Measurements from ENCODE around the gene RITA1. TPM values are rescaled to one million over a fixed set of nuclear protein-coding genes. Genes with fewer than 3 reads are reported as not detected.
"Not testable (repeated sequence)": the region's sequence is repeated elsewhere in the genome, so short reads cannot be mapped to it uniquely, and the experiment has no call there.

Gene RITA1
- polyA plus RNA-seq, result 10 to 100 TPM in 1 of 2 donors, 1 to 10 TPM in 1; 6.8 to 14.6 TPM

- H3K27ac ChIP-seq (ENCODE audit: low read depth in 2 of 2, low read length in 1 of 2), result peak within 1 kb of the TSS; percentile 97 to 98
- peaks cover 0 to 11% of the 10 kb centered on the region in 2 donors for H3K36me3 ChIP-seq (ENCODE audit: control insufficient read depth in 2 of 2, insufficient read depth in 2 of 2, low read length in 1 of 2)
- no peaks in the 10 kb centered on the region for H3K27me3 ChIP-seq (ENCODE audit: control insufficient read depth in 1 of 2, insufficient read depth in 2 of 2, low read length in 2 of 2)
- H3K4me1 ChIP-seq (ENCODE audit: control insufficient read depth in 2 of 2, insufficient read depth in 2 of 2, low read length in 1 of 2), result peaks cover 0 to 11% of the 10 kb centered on the region in 2 donors
- WGBS, 2 donors, result 0 to 1% methylated on average over 88 to 89 of the region's 89 CpGs
- H3K4me3 ChIP-seq (ENCODE audit: low read depth in 1 of 2, low read length in 2 of 2), result peak within 1 kb of the TSS; percentile 82 to 95
- no peaks in the 10 kb centered on the region for H3K9me3 ChIP-seq (ENCODE audit: control insufficient read depth in 2 of 2, insufficient read depth in 1 of 2, low read depth in 1 of 2, low read length in 1 of 2)
Measured at GRCh38 chr12:113185180-113186032, at the start of gene RITA1, which contains the start of gene DDX54. TSS of gene RITA1 (plus strand) at chr12:113185721. CDS start at chr12:113186747, 1,026 bp downstream. TSS of gene DDX54 (minus strand) at chr12:113185478. CDS start at chr12:113185451, 27 bp downstream.

GRCh38 chr12:113136128-113136989 lies 49.2 kb upstream of the RITA1 start:
- Histone ChIP-seq H3K36me3 (ENCODE audit: control insufficient read depth in 2 of 2, insufficient read depth in 2 of 2, low read length in 1 of 2) (no peaks in the 10 kb centered on the region), H3K4me1 (ENCODE audit: control insufficient read depth in 2 of 2, insufficient read depth in 2 of 2, low read length in 1 of 2) (peaks cover 0 to 4% of the 10 kb centered on the region in 2 donors), H3K27ac (ENCODE audit: low read depth in 2 of 2, low read length in 1 of 2) (peak overlapping the region; percentile 87 to 93), H3K4me3 (ENCODE audit: low read depth in 1 of 2, low read length in 2 of 2) (peak overlapping the region; percentile 7 to 79), H3K9me3 (ENCODE audit: control insufficient read depth in 2 of 2, insufficient read depth in 1 of 2, low read depth in 1 of 2, low read length in 1 of 2) (no peaks in the 10 kb centered on the region), H3K27me3 (ENCODE audit: control insufficient read depth in 1 of 2, insufficient read depth in 2 of 2, low read length in 2 of 2) (no peaks in the 10 kb centered on the region)
- 27 to 29% methylated on average over 21 of the region's 21 CpGs for WGBS, 2 donors

GRCh38 chr12:113136990-113137511 lies 48.5 kb upstream of the RITA1 start:
- no peaks in the 10 kb centered on the region for H3K36me3 ChIP-seq (ENCODE audit: control insufficient read depth in 2 of 2, insufficient read depth in 2 of 2, low read length in 1 of 2)
- 57 to 60% methylated on average over 6 of the region's 6 CpGs for WGBS, 2 donors

GRCh38 chr12:113137861-113138783 lies 47.4 kb upstream of the RITA1 start:
- Histone ChIP-seq H3K36me3 (ENCODE audit: control insufficient read depth in 2 of 2, insufficient read depth in 2 of 2, low read length in 1 of 2) (no peaks in the 10 kb centered on the region), H3K4me3 (ENCODE audit: low read depth in 1 of 2, low read length in 2 of 2) (no peak overlapping the region), H3K27ac (ENCODE audit: low read depth in 2 of 2, low read length in 1 of 2) (peak overlapping the region; percentile 25 to 93), H3K4me1 (ENCODE audit: control insufficient read depth in 2 of 2, insufficient read depth in 2 of 2, low read length in 1 of 2) (peaks cover 0 to 7% of the 10 kb centered on the region in 2 donors), H3K27me3 (ENCODE audit: control insufficient read depth in 1 of 2, insufficient read depth in 2 of 2, low read length in 2 of 2) (no peaks in the 10 kb centered on the region), H3K9me3 (ENCODE audit: control insufficient read depth in 2 of 2, insufficient read depth in 1 of 2, low read depth in 1 of 2, low read length in 1 of 2) (no peaks in the 10 kb centered on the region)
- 78 to 82% methylated on average over 12 of the region's 12 CpGs for WGBS, 2 donors

More at GRCh38 chr12:113136990-113137511, 48.5 kb upstream of the RITA1 start:
- no peaks in the 10 kb centered on the region for H3K9me3 ChIP-seq (ENCODE audit: control insufficient read depth in 2 of 2, insufficient read depth in 1 of 2, low read depth in 1 of 2, low read length in 1 of 2)
- no peaks in the 10 kb centered on the region for H3K27me3 ChIP-seq (ENCODE audit: control insufficient read depth in 1 of 2, insufficient read depth in 2 of 2, low read length in 2 of 2)
- H3K27ac ChIP-seq (ENCODE audit: low read depth in 2 of 2, low read length in 1 of 2), result peak overlapping the region; percentile 87 to 93
- peaks cover 0 to 4% of the 10 kb centered on the region in 2 donors for H3K4me1 ChIP-seq (ENCODE audit: control insufficient read depth in 2 of 2, insufficient read depth in 2 of 2, low read length in 1 of 2)
- H3K4me3 ChIP-seq (ENCODE audit: low read depth in 1 of 2, low read length in 2 of 2), result no peak overlapping the region

GRCh38 chr12:113138826-113139225 lies 46.7 kb upstream of the RITA1 start:
- Histone ChIP-seq H3K9me3 (ENCODE audit: control insufficient read depth in 2 of 2, insufficient read depth in 1 of 2, low read depth in 1 of 2, low read length in 1 of 2) (no peaks in the 10 kb centered on the region), H3K36me3 (ENCODE audit: control insufficient read depth in 2 of 2, insufficient read depth in 2 of 2, low read length in 1 of 2) (no peaks in the 10 kb centered on the region), H3K27ac (ENCODE audit: low read depth in 2 of 2, low read length in 1 of 2) (peak overlapping the region in 1 of 2 donors; percentile 25), H3K27me3 (ENCODE audit: control insufficient read depth in 1 of 2, insufficient read depth in 2 of 2, low read length in 2 of 2) (no peaks in the 10 kb centered on the region), H3K4me1 (ENCODE audit: control insufficient read depth in 2 of 2, insufficient read depth in 2 of 2, low read length in 1 of 2) (peaks cover 0 to 7% of the 10 kb centered on the region in 2 donors), H3K4me3 (ENCODE audit: low read depth in 1 of 2, low read length in 2 of 2) (no peak overlapping the region)
- 78 to 80% methylated on average over 3 of the region's 3 CpGs for WGBS, 2 donors

- Histone ChIP-seq H3K36me3 (ENCODE audit: control insufficient read depth in 2 of 2, insufficient read depth in 2 of 2, low read length in 1 of 2) (no peaks in the 10 kb centered on the region), H3K27me3 (ENCODE audit: control insufficient read depth in 1 of 2, insufficient read depth in 2 of 2, low read length in 2 of 2) (no peaks in the 10 kb centered on the region), H3K4me1 (ENCODE audit: control insufficient read depth in 2 of 2, insufficient read depth in 2 of 2, low read length in 1 of 2) (peaks cover 0 to 7% of the 10 kb centered on the region in 2 donors), H3K27ac (ENCODE audit: low read depth in 2 of 2, low read length in 1 of 2) (no peak overlapping the region), H3K9me3 (ENCODE audit: control insufficient read depth in 2 of 2, insufficient read depth in 1 of 2, low read depth in 1 of 2, low read length in 1 of 2) (no peaks in the 10 kb centered on the region), H3K4me3 (ENCODE audit: low read depth in 1 of 2, low read length in 2 of 2) (no peak overlapping the region)
- WGBS, 2 donors, result 71 to 82% methylated on average over 7 of the region's 7 CpGs
Measured at GRCh38 chr12:113140706-113141105, 44.8 kb upstream of the RITA1 start.

GRCh38 chr12:113141716-113142115 lies 43.8 kb upstream of the RITA1 start:
- 74 to 83% methylated on average over 3 of the region's 3 CpGs for WGBS, 2 donors
- peak overlapping the region in 1 of 2 donors; percentile 20 for H3K27ac ChIP-seq (ENCODE audit: low read depth in 2 of 2, low read length in 1 of 2)
- not testable (repeated sequence) for H3K27me3 ChIP-seq (ENCODE audit: control insufficient read depth in 1 of 2, insufficient read depth in 2 of 2, low read length in 2 of 2); H3K36me3 ChIP-seq (ENCODE audit: control insufficient read depth in 2 of 2, insufficient read depth in 2 of 2, low read length in 1 of 2); H3K4me3 ChIP-seq (ENCODE audit: low read depth in 1 of 2, low read length in 2 of 2); H3K9me3 ChIP-seq (ENCODE audit: control insufficient read depth in 2 of 2, insufficient read depth in 1 of 2, low read depth in 1 of 2, low read length in 1 of 2); H3K4me1 ChIP-seq (ENCODE audit: control insufficient read depth in 2 of 2, insufficient read depth in 2 of 2, low read length in 1 of 2)

GRCh38 chr12:113142173-113142885 lies 43.2 kb upstream of the RITA1 start:
- Histone ChIP-seq H3K27me3 (ENCODE audit: control insufficient read depth in 1 of 2, insufficient read depth in 2 of 2, low read length in 2 of 2) (no peaks in the 10 kb centered on the region), H3K4me3 (ENCODE audit: low read depth in 1 of 2, low read length in 2 of 2) (no peak overlapping the region), H3K9me3 (ENCODE audit: control insufficient read depth in 2 of 2, insufficient read depth in 1 of 2, low read depth in 1 of 2, low read length in 1 of 2) (no peaks in the 10 kb centered on the region), H3K4me1 (ENCODE audit: control insufficient read depth in 2 of 2, insufficient read depth in 2 of 2, low read length in 1 of 2) (peaks cover 0 to 7% of the 10 kb centered on the region in 2 donors), H3K36me3 (ENCODE audit: control insufficient read depth in 2 of 2, insufficient read depth in 2 of 2, low read length in 1 of 2) (no peaks in the 10 kb centered on the region), H3K27ac (ENCODE audit: low read depth in 2 of 2, low read length in 1 of 2) (peak overlapping the region in 1 of 2 donors; percentile 20)
- 46 to 59% methylated on average over 17 of the region's 17 CpGs for WGBS, 2 donors

Measured in esophagus (tissue), 2 donors.